Calu3 (cell line): ENCODE data around the gene PBRM1. TPM values are rescaled to one million over a fixed set of nuclear protein-coding genes. Genes with fewer than 3 reads are reported as not detected.

Experiments used
- BruUV-seq: library from RNA; stranded (reverse); fragments of 400-500 nt; replicated peaks from 2 replicates; lab custom pipeline; 2021; lab: Mats Ljungman, UMichigan
- CTCF ChIA-PET: fragments of 300-600 bp; sonication (Branson Sonifier 250); formaldehyde crosslinking; loops from one replicate; lab custom pipeline; 2022; ENCODE audit warnings: antibody characterized with exemption; lab: Charles Lee
- DNase-seq: peaks from one replicate; pipeline ENCODE4 v3.0.0; 2022
- H3K27ac Mint-ChIP-seq: one replicate; pipeline ENCODE4 v1.8.0; 2022; ENCODE audit warnings: mixed read lengths; ENCODE audit not compliant: unreplicated experiment
- H3K27me3 Mint-ChIP-seq: one replicate; pipeline ENCODE4 v1.8.0; 2022; ENCODE audit warnings: mixed read lengths; ENCODE audit not compliant: unreplicated experiment
- H3K36me3 Mint-ChIP-seq: one replicate; pipeline ENCODE4 v1.8.0; 2022; ENCODE audit warnings: mild to moderate bottlenecking, moderate library complexity, mixed read lengths; ENCODE audit not compliant: insufficient read depth, unreplicated experiment
- H3K4me1 Mint-ChIP-seq: one replicate; pipeline ENCODE4 v1.8.0; 2022; ENCODE audit warnings: mild to moderate bottlenecking, low read depth, mixed read lengths; ENCODE audit not compliant: unreplicated experiment
- H3K4me3 Mint-ChIP-seq: one replicate; pipeline ENCODE4 v1.8.0; 2022; ENCODE audit warnings: mild to moderate bottlenecking, low read depth, moderate library complexity, mixed read lengths; ENCODE audit not compliant: unreplicated experiment
- H3K9me3 Mint-ChIP-seq: one replicate; pipeline ENCODE4 v1.8.0; 2022; ENCODE audit warnings: low read depth, mixed read lengths; ENCODE audit not compliant: unreplicated experiment
- intact Hi-C: fragments of 100-400 bp; cut with micrococcal nuclease; formaldehyde crosslinking; loops from one replicate; pipeline ENCODE4 v1.10.0; 2022; ENCODE audit not compliant: unreplicated experiment
- total RNA-seq: library from RNA; stranded (reverse); gene quantifications from 2 replicates; pipeline ENCODE4 v1.2.3, GENCODE V29; 2022
- TF ChIP-seq, protein P1 (sequence below): fragments of 200-600 bp; IDR thresholded peaks from one replicate; pipeline ENCODE4 v1.8.0; 2022; ENCODE audit warnings: antibody characterized with exemption; ENCODE audit not compliant: unreplicated experiment

Gene PBRM1
- total RNA-seq, 1 experiment from 2014 or later: 54.9 TPM

DNA sequence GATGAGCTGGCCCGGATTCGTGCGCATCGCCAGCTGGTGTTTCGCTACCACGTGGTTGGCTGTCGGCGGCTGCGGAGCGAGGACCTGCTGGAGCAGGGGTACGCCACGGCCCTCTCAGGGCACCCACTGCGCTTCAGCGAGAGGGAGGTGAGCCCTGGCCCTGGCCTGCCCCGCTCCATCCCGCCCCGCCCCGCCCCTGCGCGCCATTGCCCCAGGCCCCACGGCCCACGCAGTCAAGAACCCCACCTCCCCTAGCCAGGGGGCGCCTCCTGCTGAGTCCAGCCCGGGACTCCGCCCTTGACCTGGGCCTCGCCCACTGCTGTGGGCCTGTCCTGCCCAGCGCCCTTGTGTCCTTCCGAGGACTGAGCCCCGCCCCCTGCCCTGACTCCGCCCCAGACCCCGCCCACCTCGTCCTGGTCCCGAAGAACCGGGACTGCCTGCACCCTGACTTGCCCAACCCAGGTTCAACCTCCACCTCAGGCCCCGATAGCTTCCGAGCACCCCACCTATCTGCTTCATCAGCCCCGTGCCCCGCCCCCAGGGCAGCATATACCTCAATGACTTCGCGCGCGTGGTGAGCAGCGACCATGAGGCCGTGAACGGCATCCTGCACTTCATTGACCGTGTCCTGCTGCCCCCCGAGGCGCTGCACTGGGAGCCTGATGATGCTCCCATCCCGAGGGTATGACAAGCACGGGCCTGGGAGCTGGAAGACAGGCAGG lies 166.8 kb downstream of the PBRM1 start:
- H3K4me3 Mint-ChIP-seq: peak overlapping the region; percentile 20
- peaks cover 24% of the 10 kb centered on the region for H3K27me3 Mint-ChIP-seq
- H3K36me3 Mint-ChIP-seq: peaks cover 10% of the 10 kb centered on the region
- no peaks in the 10 kb centered on the region for H3K4me1 Mint-ChIP-seq
- no peak for DNase-seq
- TF ChIP-seq, protein P1, sequence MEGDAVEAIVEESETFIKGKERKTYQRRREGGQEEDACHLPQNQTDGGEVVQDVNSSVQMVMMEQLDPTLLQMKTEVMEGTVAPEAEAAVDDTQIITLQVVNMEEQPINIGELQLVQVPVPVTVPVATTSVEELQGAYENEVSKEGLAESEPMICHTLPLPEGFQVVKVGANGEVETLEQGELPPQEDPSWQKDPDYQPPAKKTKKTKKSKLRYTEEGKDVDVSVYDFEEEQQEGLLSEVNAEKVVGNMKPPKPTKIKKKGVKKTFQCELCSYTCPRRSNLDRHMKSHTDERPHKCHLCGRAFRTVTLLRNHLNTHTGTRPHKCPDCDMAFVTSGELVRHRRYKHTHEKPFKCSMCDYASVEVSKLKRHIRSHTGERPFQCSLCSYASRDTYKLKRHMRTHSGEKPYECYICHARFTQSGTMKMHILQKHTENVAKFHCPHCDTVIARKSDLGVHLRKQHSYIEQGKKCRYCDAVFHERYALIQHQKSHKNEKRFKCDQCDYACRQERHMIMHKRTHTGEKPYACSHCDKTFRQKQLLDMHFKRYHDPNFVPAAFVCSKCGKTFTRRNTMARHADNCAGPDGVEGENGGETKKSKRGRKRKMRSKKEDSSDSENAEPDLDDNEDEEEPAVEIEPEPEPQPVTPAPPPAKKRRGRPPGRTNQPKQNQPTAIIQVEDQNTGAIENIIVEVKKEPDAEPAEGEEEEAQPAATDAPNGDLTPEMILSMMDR: no peak
- CTCF ChIA-PET: no interaction called here
- H3K9me3 Mint-ChIP-seq: no peaks in the 10 kb centered on the region
- intact Hi-C loops: no loop called here
- no peak overlapping the region for H3K27ac Mint-ChIP-seq
- no TSS peak for BruUV-seq

DNA sequence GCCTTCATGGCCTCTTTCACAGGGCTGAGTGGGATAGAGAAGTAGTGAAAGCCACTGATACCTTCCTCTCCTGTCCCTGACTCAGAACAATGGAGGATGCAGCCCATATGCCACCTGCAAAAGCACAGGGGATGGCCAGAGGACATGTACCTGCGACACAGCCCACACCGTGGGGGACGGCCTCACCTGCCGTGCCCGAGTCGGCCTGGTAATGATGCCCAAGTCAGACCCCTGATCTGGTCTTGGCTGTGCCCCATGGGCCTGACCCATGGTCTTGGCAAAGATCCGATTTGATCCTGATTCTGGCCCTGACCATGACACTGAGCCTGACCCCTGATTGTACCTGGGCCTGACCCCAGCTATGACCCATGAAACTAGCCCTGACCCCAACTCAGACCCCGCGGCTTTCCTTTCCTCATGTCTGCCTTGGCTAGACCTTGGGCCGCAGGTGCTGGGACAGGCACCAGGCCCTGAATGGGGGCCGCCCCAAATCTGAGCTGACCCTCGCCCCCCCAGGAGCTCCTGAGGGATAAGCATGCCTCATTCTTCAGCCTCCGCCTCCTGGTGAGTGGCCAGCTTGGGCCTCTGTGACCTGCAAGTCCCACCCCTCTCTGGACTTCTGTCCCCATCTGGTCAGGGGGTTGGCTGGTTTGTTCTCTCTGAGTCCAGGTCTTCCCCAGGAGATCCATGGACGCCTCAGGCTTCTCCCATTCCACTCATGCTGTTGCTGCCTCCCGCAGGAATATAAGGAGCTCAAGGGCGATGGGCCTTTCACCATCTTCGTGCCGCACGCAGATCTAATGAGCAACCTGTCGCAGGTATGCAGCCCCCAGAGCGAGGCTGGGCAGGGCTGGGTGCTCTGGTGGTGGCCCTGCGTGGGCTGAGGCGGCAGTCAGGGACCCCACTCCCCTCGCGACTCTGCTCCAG lies 167.7 kb downstream of the PBRM1 start:
- no peak for DNase-seq
- no peaks in the 10 kb centered on the region for H3K9me3 Mint-ChIP-seq
- no peaks in the 10 kb centered on the region for H3K4me1 Mint-ChIP-seq
- intact Hi-C loops: no loop called here
- TF ChIP-seq, protein P1: no peak
- H3K4me3 Mint-ChIP-seq: no peak overlapping the region
- BruUV-seq: no TSS peak
- peaks cover 4% of the 10 kb centered on the region for H3K36me3 Mint-ChIP-seq
- no peak overlapping the region for H3K27ac Mint-ChIP-seq
- CTCF ChIA-PET: interaction anchor here (0.5 to 0.6 kb wide), 2 partner anchors 21 to 49 kb away, joined by 4 to 5 read pairs; no protein-coding TSS in a partner anchor
- peaks cover 24% of the 10 kb centered on the region for H3K27me3 Mint-ChIP-seq

DNA sequence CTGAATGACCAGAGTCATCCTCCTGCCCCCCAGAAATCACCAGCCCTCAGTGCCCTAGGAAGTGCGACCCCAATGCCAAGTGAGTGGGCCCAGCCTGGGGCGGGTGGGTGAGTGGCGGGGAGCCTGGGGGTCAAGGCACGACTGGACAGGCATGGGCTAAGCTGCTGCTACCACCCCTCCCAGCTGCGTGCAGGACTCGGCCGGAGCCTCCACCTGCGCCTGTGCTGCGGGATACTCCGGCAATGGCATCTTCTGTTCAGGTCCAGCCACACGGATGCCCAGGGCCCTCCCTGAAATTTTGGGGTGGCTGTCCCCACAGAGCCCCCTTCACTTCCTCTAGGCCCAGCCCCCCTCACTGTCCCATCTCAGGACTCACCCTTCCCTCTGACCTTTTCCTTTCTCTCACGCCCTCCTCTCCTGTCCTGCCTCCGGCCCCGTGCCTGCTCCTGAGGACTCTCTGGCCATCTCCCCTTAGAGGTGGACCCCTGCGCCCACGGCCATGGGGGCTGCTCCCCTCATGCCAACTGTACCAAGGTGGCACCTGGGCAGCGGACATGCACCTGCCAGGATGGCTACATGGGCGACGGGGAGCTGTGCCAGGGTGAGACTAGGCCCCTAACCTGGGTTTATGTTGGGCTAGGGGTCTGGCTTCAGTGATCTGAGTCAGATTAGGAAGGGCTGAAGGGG lies 169.1 kb downstream of the PBRM1 start:
- TF ChIP-seq, protein P1: no peak
- Mint-ChIP-seq H3K36me3 (no peaks in the 10 kb centered on the region), H3K9me3 (no peaks in the 10 kb centered on the region), H3K4me1 (no peaks in the 10 kb centered on the region), H3K4me3 (no peak overlapping the region), H3K27ac (no peak overlapping the region), H3K27me3 (peaks cover 38% of the 10 kb centered on the region)
- no peak for DNase-seq
- intact Hi-C loops: no loop called here
- CTCF ChIA-PET: no interaction called here
- no TSS peak for BruUV-seq

DNA sequence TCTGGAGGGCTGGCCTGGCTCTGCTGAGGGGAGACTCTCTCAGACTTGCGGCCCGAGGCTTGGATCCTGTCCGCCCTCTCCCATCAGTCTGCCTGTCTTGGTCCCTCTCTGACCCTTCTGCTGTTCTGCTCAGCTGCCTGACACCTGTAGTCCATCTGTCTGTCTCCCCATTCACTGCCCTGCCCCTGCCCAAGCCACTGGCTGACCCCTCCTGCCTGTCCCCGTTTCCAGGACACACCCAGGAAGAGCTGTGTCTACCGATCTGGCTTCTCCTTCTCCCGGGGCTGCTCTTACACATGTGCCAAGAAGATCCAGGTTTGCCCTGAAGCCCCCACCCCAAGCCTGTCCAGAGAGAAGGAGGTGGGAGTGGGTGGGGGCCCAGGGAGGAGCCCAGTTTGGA lies 170.5 kb downstream of the PBRM1 start:
- no peaks in the 10 kb centered on the region for H3K36me3 Mint-ChIP-seq
- no peak overlapping the region for H3K27ac Mint-ChIP-seq
- peaks cover 2% of the 10 kb centered on the region for H3K4me1 Mint-ChIP-seq
- CTCF ChIA-PET: no interaction called here
- no peak for DNase-seq
- H3K4me3 Mint-ChIP-seq: no peak overlapping the region
- BruUV-seq: no TSS peak
- peaks cover 51% of the 10 kb centered on the region for H3K27me3 Mint-ChIP-seq
- no peaks in the 10 kb centered on the region for H3K9me3 Mint-ChIP-seq
- TF ChIP-seq, protein P1: no peak
- intact Hi-C loops: no loop called here
